ENCODE results near the gene ARHGEF1.

Gene ARHGEF1

GRCh38 chr19:41844601-41845000, 38.4 kb upstream of the ARHGEF1 start, which contains the start of gene LYPD4:
TSS of gene LYPD4 (minus strand) at chr19:41844683. CDS start at chr19:41839285, 5,398 bp downstream.
- TF ChIP-seq SIN3A (IDR thresholded peaks at IDR 0.05; ENCODE audit: borderline replicate concordance, insufficient read depth, low read length) = no peak
- no peak for TF ChIP-seq TAF1 (IDR thresholded peaks at IDR 0.05; ENCODE audit: borderline replicate concordance, insufficient read depth, low read length)
- TF ChIP-seq POLR2AphosphoS5 (IDR thresholded peaks at IDR 0.05; ENCODE audit: low read depth, low read length) = no peak
- no peak for TF ChIP-seq FOXP2 (optimal IDR thresholded peaks at IDR 0.05; ENCODE audit: borderline replicate concordance, extremely low read depth, extremely low read length, insufficient read depth)
- TF ChIP-seq REST (IDR thresholded peaks at IDR 0.05; ENCODE audit: insufficient read depth in 1 of 2, low read depth in 2 of 2, low read length in 2 of 2) = no peak

GRCh38 chr19:41845001-41845050, 38.2 kb upstream of the ARHGEF1 start, which contains the start of gene DMRTC2:
TSS of gene DMRTC2 (plus strand) at chr19:41845042. CDS start at chr19:41847429, 2,387 bp downstream.
- TF ChIP-seq REST (IDR thresholded peaks at IDR 0.05; ENCODE audit: insufficient read depth in 1 of 2, low read depth in 2 of 2, low read length in 2 of 2) = no peak
- TF ChIP-seq POLR2AphosphoS5 (IDR thresholded peaks at IDR 0.05; ENCODE audit: low read depth, low read length) = no peak
- TF ChIP-seq FOXP2 (optimal IDR thresholded peaks at IDR 0.05; ENCODE audit: borderline replicate concordance, extremely low read depth, extremely low read length, insufficient read depth) = no peak
- no peak for TF ChIP-seq SIN3A (IDR thresholded peaks at IDR 0.05; ENCODE audit: borderline replicate concordance, insufficient read depth, low read length)
- TF ChIP-seq TAF1 (IDR thresholded peaks at IDR 0.05; ENCODE audit: borderline replicate concordance, insufficient read depth, low read length) = no peak

- TF ChIP-seq REST (IDR thresholded peaks at IDR 0.05; ENCODE audit: insufficient read depth in 1 of 2, low read depth in 2 of 2, low read length in 2 of 2) (no peak), POLR2AphosphoS5 (IDR thresholded peaks at IDR 0.05; ENCODE audit: low read depth, low read length) (no peak), TAF1 (IDR thresholded peaks at IDR 0.05; ENCODE audit: borderline replicate concordance, insufficient read depth, low read length) (no peak), SIN3A (IDR thresholded peaks at IDR 0.05; ENCODE audit: borderline replicate concordance, insufficient read depth, low read length) (no peak), FOXP2 (optimal IDR thresholded peaks at IDR 0.05; ENCODE audit: borderline replicate concordance, extremely low read depth, extremely low read length, insufficient read depth) (no peak)
These were observed 37.9 kb upstream of the ARHGEF1 start for GRCh38 chr19:41845051-41845590.

GRCh38 chr19:41847351-41848105, 35.5 kb upstream of the ARHGEF1 start:
- no peak for TF ChIP-seq REST (IDR thresholded peaks at IDR 0.05; ENCODE audit: insufficient read depth in 1 of 2, low read depth in 2 of 2, low read length in 2 of 2)
- TF ChIP-seq FOXP2 (optimal IDR thresholded peaks at IDR 0.05; ENCODE audit: borderline replicate concordance, extremely low read depth, extremely low read length, insufficient read depth) = no peak
- no peak for TF ChIP-seq SIN3A (IDR thresholded peaks at IDR 0.05; ENCODE audit: borderline replicate concordance, insufficient read depth, low read length)
- no peak for TF ChIP-seq POLR2AphosphoS5 (IDR thresholded peaks at IDR 0.05; ENCODE audit: low read depth, low read length)
- TF ChIP-seq TAF1 (IDR thresholded peaks at IDR 0.05; ENCODE audit: borderline replicate concordance, insufficient read depth, low read length) = no peak

Measured in PFSK-1 (cell line).